Endodermal cell (in vitro differentiated cells): Measurements from ENCODE around the gene MYL9. TPM values are rescaled to one million over a fixed set of nuclear protein-coding genes. Genes with fewer than 3 reads are reported as not detected.

Source experiments
- DNase-seq: peaks from one replicate; pipeline ENCODE4 v3.0.0-alpha.2; 2017
- H3K27ac ChIP-seq: 2 replicates; pipeline ENCODE4 v1.5.1; 2013; ENCODE audit warnings: mild to moderate bottlenecking, low read depth, low read length, moderate library complexity
- H3K27me3 ChIP-seq: 2 replicates; pipeline ENCODE4 v1.6.1; 2013; ENCODE audit warnings: mild to moderate bottlenecking, low read length, moderate library complexity; ENCODE audit not compliant: insufficient read depth, control insufficient read depth, poor library complexity, severe bottlenecking
- H3K36me3 ChIP-seq: 2 replicates; pipeline ENCODE4 v1.7.0; 2013; ENCODE audit warnings: mild to moderate bottlenecking, low read length, moderate library complexity; ENCODE audit not compliant: control insufficient read depth, insufficient read depth
- H3K4me1 ChIP-seq: one replicate; pipeline ENCODE4 v1.7.0; 2013; ENCODE audit warnings: low read length; ENCODE audit not compliant: control insufficient read depth, insufficient read depth
- H3K4me3 ChIP-seq: 2 replicates; pipeline ENCODE4 v1.5.1; 2013; ENCODE audit warnings: mild to moderate bottlenecking, low read length, moderate library complexity
- H3K9ac ChIP-seq: 2 replicates; pipeline ENCODE4 v1.6.1; 2013; ENCODE audit warnings: mild to moderate bottlenecking, low read length, moderate library complexity; ENCODE audit not compliant: poor library complexity, severe bottlenecking; ENCODE audit errors: extremely low read depth
- H3K9me3 ChIP-seq: 2 replicates; pipeline ENCODE4 v1.6.1; 2013; ENCODE audit warnings: mild to moderate bottlenecking, low read length, moderate library complexity; ENCODE audit not compliant: control insufficient read depth
- H3K27ac Mint-ChIP-seq: 2 replicates; pipeline ENCODE4 v1.8.0; 2020; ENCODE audit warnings: mixed read lengths
- H3K27me3 Mint-ChIP-seq: 2 replicates; pipeline ENCODE4 v1.8.0; 2021; ENCODE audit warnings: mild to moderate bottlenecking, mixed read lengths; ENCODE audit not compliant: insufficient read depth
- H3K36me3 Mint-ChIP-seq: 2 replicates; pipeline ENCODE4 v1.8.0; 2020; ENCODE audit warnings: low read depth, mixed read lengths
- H3K4me1 Mint-ChIP-seq: 2 replicates; pipeline ENCODE4 v1.8.0; 2020; ENCODE audit warnings: mixed read lengths
- H3K4me3 Mint-ChIP-seq: 2 replicates; pipeline ENCODE4 v1.8.0; 2020; ENCODE audit warnings: mild to moderate bottlenecking, moderate library complexity, mixed read lengths
- H3K9me3 Mint-ChIP-seq: 2 replicates; pipeline ENCODE4 v1.8.0; 2020; ENCODE audit warnings: mild to moderate bottlenecking, mixed read lengths
- whole genome bisulfite sequencing, 2 experiments: methylation state at CpG; one replicate each; pipeline versions ENCODE4 v1.1.5 to v1.1.7; 2013; ENCODE audit warnings: missing lambda C conversion rate in 2 of 2, mixed read lengths in 1 of 2; ENCODE audit not compliant: insufficient coverage in 1 of 2, insufficient read length in 1 of 2; 5-methylcytosine and 5-hydroxymethylcytosine counted together
- total RNA-seq, 2 donors: library from RNA; stranded (reverse); fragmentation: NEBNext Ultra II Directional in 1 of 2; extraction: Animal tissue kit (Norgen Biotek cat#: 25700) in 1 of 2; gene quantifications; 2 replicates in 1 of 2; 3 replicates in 1 of 2; pipeline ENCODE4 v1.2.1, GENCODE V29; 2021
- TF ChIP-seq, protein P1 (sequence below): fragments of 200-600 bp; sonication (generic); conservative IDR thresholded peaks from 2 replicates; pipeline ENCODE4 v1.5.0; 2021; ENCODE audit warnings: antibody characterized with exemption, mild to moderate bottlenecking

The MYL9 gene
- total RNA-seq, 2 donors from 2014 or later = 264 to 284 TPM

DNA sequence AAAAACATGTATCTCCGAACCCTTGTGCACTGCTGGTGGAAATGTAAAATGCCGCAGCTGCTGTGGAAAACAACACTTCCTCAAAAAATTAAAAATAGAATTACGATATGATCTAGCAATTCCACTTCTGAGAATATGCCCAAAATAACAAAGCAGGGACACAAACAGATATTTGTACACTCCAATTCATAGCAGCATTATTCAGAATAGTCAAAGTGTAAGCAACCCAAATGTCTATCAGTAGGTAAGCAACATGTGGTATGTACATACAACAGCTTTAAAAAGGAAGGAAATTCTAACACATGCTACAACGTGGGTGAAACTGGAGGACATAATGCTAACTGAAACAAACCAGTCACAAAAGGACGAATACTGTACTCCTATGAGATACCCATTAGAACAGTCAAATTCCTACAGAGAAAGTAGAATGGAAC is 58.6 kb downstream of the MYL9 start:
- H3K27me3 Mint-ChIP-seq = no peaks in the 10 kb centered on the region
- Histone ChIP-seq H3K9ac (no peak overlapping the region), H3K4me3 (no peak overlapping the region), H3K27ac (no peak overlapping the region), H3K4me1 (peaks cover 3% of the 10 kb centered on the region), H3K27me3 (no peaks in the 10 kb centered on the region), H3K36me3 (peaks cover 3% of the 10 kb centered on the region), H3K9me3 (no peaks in the 10 kb centered on the region)
- WGBS, 2 experiments = 89 to 94% methylated on average over 4 to 5 of the region's 5 CpGs
- H3K4me1 Mint-ChIP-seq = peaks cover 16% of the 10 kb centered on the region
- H3K36me3 Mint-ChIP-seq = peaks cover 4% of the 10 kb centered on the region
- no peak for DNase-seq
- TF ChIP-seq, protein P1, sequence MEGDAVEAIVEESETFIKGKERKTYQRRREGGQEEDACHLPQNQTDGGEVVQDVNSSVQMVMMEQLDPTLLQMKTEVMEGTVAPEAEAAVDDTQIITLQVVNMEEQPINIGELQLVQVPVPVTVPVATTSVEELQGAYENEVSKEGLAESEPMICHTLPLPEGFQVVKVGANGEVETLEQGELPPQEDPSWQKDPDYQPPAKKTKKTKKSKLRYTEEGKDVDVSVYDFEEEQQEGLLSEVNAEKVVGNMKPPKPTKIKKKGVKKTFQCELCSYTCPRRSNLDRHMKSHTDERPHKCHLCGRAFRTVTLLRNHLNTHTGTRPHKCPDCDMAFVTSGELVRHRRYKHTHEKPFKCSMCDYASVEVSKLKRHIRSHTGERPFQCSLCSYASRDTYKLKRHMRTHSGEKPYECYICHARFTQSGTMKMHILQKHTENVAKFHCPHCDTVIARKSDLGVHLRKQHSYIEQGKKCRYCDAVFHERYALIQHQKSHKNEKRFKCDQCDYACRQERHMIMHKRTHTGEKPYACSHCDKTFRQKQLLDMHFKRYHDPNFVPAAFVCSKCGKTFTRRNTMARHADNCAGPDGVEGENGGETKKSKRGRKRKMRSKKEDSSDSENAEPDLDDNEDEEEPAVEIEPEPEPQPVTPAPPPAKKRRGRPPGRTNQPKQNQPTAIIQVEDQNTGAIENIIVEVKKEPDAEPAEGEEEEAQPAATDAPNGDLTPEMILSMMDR = no peak
- no peak overlapping the region for H3K27ac Mint-ChIP-seq
- no peak overlapping the region for H3K4me3 Mint-ChIP-seq
- H3K9me3 Mint-ChIP-seq = no peaks in the 10 kb centered on the region

Other genes with a start within 250 kb of the MYL9 start
- 10 to 100 TPM; 62.9 to 78.2 TPM for gene DLGAP4, start 235.2 kb upstream of the MYL9 start, total RNA-seq
- 10 to 100 TPM; 33.4 to 39.0 TPM for gene TGIF2, start 32.1 kb downstream of the MYL9 start, total RNA-seq
- 10 to 100 TPM; 98.9 to 99.9 TPM for gene RAB5IF, start 64.3 kb downstream of the MYL9 start, total RNA-seq
- gene SLA2, start 104.7 kb downstream of the MYL9 start, total RNA-seq = under 1 TPM; 0.44 to 0.68 TPM
- gene NDRG3, start 204.6 kb downstream of the MYL9 start, total RNA-seq = 10 to 100 TPM; 24.6 to 26.1 TPM
- gene DSN1, start 232.2 kb downstream of the MYL9 start, total RNA-seq = 10 to 100 TPM; 21.4 to 32.4 TPM